GM18868 (cell line): ENCODE results near the gene ARX.
A peak's percentile ranks its signal among the peaks of the same experiment; 100 is the strongest.

Experiments used
- ATAC-seq: cut with Tn5 transposase; IDR thresholded peaks from one replicate; pipeline ENCODE4 v1.9.1; 2021; ENCODE audit warnings: mild to moderate bottlenecking, moderate library complexity; ENCODE audit not compliant: unreplicated experiment

Gene ARX

DNA sequence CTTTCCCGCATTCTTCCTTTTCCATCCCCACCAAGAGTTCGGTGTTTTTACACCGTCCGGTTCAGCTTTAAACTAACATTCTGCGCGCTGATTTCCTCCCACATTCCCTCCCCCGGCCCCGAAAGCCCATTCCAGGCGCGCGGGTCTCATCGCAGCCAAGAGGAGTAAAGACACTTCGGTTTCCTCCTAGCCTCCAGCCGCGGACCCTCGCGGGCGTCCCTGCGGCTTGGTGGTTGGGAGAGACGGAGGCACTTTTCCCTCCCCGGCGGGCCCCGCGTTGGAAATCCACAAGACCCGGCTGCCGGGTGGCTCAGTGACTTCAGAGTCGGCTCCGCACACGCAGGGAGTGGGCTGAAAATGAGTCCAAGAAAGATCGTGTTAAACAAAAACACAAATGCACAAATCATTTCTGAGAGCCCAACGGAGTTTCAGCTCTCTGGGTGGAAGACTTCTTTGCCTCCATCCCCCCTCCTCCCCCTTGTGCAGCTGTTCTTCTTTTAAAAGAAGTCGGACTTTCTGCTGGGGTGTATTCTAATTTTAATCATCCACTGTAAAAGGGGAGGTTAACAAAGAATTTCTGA is 2.0 kb upstream of the ARX start:
- no peak for ATAC-seq

DNA sequence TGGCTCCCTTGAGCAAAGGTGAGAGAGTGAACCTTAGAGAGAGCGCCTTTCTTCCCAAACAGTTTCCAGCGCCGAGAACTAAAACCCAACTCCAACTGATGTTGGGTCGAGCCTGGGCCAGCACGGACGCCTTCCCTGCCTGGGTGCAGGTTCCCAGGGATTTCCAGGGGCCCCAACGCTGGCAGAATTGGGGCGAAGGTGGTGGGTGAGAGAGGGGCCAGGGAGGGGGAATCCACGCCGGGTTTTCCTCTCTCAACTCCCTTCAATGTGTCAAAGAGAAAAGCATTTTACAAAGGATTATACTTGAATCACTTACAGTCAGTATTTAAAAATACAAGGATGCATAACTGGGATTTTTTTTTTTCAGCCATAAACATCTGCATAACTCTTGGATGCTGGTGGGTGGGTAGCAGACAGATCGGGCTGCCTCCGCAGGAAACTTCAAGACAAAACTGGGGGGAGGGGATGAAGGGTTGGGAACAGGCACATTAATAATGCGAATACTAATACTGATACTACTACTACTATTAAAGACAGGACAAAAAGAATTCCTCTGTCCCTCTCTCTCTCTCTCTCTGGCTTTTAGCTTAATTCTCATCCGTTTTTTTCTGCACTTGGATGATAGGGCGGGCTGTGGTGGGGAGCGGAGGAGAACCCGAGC is 1.3 kb upstream of the ARX start:
- no peak for ATAC-seq

DNA sequence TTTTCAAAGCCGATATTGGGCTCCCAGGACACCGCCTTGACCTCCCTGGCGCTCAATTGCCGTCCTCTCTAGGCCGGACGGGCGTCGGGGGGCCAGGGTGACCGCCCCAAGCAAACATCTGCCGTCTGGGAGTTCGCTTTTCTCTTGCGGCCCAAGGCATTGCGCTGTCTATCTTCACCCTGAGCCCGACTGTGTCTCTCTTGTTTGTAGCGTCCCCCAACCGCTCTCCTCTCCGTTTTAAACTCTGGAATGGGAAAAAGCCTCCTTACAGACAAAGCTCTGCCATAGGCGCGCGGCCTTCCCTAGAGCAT is 551 bp upstream of the ARX start:
- ATAC-seq: no peak

DNA sequence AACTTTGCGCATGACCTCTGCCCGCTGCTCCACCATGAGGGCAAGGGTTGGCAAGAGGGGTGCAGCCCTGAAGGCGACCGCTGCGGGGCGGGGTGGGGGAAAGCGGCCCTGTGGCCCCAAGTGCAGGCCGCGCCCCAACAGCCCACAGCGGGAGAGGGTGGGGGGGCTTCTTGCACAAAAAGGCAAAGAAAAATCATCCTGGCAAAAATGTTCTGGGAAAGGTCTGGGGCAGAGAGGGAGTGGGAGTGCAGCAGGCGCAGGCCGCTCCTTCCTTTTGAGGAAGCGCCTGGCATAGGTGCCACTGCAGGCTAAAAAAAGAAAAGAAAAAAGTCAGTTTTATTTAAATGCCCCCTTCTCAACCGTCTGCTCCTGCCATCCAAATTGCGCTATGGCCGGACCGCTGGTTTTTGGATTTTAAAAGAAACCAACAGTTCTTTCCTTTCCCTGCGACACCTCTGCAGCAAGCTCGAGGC is 1.4 kb downstream of the ARX start:
- ATAC-seq: no peak

DNA sequence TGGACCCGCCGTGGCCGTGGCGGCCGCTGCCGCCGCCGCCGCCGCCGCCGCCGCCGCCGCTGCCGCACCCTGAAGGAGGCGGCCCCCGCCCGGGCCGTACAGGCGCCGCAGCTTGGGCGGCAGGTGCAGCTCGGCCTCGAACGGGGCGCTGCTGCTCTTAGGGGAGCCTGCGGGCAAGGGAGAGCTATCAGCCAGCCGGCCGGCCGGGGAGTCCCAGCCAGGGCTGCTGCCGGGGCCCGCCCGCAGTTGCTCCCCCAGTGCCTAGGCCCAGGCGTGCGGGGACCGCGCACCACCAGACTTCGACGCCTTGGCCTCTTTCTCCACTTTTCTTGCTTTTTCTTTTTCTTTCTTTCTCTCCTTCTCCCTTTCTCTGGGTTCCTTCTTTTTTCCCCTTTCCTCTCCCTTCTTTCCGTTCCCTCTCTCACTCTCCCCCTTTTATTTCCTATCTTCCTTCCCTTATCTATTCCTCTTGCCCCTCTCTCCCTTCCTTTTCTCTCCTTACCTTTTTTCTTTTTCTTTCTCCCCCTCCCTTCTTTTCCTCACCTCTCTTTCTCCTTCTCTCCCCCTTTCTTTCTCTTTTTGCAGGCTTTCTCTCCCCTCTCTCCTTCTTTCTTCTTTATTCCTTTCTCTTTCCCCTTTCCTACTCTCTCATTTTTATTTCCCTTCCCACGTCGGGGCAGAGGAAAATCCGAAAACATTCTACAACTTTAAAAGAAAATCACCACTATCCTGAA is 2.0 kb downstream of the ARX start:
- peak; percentile 60 for ATAC-seq

DNA sequence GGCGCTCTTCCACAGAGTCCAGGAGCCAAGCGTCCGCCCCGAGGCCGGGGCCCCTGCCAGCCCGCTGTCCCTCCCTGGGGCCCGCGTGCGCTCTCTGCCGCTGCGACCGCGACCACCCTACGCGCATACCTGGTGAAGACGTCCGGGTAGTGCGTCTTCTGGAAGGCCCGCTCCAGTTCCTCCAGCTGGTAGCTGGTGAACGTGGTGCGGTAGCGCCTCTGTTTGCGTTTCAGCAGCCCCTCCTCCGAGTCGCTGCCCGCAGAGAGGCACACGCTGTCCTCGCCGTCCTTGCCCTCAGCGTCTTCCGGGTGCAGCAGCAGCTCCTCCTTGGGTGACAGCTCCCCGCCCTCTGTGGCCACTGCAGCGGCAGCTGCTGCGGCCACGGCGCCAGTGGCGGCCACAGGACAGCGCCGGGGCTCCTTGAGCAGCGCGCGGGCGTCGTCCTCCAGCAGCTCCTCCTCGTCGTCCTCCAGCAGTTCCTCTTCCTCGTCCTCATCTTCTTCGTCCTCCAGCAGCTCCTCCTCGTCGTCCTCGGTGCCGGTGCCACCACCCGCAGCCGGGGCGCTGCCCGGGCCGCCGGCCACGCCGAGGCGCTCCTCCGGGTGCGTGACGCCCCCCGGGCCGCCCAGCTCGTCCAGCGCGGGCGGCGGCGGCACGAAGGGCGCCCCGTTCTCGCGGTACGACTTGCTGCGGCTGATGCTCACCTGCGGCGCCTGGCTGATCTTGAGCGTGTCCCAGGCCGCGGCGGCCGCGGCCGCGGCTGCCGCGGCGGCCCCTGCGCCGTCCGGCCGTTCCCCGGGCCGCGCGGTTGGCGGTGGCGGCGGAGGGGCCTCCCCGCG is 2.8 kb downstream of the ARX start:
- peak; percentile 15 for ATAC-seq

DNA sequence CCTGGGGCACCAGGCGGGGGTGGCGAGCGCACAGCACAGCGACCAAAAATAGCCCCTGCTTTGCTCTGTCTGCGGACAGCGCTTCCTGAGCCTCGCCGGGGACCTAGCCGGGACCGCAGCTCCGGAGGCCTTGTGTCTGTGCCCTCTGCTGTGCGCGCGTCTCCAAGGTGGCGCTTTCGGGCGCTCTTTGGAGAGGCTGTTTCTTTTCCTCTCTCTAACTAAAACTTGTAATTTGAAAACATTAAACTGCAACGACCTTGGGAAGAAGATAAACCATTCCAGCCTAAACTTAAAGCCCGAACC is 3.4 kb downstream of the ARX start:
- no peak for ATAC-seq

DNA sequence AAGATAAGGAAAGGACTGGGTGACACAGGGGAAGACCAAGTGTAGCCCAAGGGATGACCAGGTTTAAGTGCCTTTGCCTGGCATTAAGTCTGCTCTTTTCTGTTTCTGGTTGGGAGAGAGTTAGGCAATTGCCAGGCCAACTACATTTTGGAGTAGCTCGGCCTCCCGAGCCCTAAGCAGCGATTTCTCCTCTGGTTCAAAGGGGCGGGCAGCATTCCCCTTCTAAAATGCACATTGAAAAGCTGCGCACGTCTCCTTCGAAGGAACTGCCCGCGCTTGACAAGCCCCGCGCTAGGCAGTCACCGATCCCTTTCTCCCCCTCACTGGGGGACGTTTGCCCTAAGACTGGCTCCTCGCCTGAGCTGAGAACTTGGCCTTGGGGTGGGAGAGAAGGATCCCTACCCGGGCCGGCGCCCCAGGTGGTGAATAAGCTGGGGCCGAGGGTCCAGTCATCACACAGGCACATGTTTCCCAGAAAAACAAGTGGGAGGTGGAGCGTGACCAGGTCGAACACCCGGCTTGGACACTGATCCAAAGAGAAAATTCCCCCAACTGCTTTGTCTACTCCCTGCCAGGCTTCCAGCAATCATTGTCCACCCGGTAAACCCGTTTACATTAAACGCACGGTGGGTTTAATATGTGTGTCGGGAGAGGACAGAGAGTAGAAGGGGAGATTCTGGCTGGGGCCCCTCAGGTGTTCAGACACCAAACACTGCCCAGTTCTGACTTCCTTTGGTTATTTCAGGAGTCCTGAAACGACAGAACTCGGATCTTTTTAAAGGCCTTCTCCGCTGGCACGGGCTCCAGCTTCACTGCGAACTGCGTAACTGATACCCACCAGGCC is 4.0 kb downstream of the ARX start:
- no peak for ATAC-seq

DNA sequence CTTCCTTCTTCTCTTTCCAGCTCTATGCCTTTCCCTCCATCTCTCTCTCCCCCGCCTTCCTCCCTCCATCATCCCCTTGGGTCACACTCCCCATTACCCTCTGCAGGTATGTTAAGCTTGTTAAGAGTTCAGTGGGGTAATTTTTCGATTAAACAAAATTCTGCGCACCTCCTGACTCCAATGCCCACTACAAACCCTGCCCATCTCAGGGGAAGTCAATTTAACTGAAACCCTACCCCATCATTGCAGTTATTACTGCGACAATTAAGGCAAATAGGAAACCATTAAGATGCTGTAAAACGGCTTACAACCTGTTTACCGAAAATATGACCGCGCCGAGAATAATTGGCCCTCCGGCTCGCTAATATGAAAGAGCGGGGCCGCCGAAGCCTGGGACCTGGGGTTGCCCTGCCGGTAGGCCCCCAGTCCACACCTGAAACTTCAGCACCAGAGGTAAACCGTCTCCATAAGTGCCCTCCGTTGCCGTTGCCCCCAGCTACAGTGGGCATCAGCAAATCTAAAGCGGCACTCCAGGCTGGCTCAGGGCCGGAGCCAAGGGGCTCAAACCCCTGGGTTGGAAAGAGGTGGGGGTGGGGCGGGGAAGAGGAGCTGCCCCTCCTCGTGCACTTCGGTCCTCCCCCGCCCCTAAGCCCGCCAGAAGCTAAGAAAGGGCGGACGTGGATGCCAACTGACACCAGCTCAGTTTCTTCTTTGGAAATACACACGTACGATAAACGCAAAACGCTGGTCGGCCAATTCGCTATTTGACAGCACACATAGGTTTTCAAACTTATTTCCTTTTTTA is 4.8 kb downstream of the ARX start:
- no peak for ATAC-seq

DNA sequence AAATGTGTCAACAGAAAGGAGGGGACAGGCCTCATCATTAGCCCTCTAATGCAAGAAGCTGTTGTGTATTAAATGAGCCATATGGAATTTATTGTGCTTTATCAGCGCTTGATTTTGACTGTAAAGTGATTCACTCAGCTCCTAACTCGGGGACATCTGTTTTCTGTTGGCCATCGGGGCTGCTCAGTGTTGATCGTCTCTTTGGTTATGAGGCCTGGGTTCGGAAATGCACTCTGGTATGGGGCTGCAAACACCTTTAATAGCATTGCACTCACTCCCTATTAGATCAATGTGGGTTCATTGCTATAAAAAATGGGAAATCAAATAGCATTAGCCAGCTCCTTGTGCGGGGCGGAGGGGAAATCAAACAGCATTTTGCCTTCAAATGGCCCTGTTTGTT is 6.4 kb downstream of the ARX start:
- ATAC-seq: no peak

DNA sequence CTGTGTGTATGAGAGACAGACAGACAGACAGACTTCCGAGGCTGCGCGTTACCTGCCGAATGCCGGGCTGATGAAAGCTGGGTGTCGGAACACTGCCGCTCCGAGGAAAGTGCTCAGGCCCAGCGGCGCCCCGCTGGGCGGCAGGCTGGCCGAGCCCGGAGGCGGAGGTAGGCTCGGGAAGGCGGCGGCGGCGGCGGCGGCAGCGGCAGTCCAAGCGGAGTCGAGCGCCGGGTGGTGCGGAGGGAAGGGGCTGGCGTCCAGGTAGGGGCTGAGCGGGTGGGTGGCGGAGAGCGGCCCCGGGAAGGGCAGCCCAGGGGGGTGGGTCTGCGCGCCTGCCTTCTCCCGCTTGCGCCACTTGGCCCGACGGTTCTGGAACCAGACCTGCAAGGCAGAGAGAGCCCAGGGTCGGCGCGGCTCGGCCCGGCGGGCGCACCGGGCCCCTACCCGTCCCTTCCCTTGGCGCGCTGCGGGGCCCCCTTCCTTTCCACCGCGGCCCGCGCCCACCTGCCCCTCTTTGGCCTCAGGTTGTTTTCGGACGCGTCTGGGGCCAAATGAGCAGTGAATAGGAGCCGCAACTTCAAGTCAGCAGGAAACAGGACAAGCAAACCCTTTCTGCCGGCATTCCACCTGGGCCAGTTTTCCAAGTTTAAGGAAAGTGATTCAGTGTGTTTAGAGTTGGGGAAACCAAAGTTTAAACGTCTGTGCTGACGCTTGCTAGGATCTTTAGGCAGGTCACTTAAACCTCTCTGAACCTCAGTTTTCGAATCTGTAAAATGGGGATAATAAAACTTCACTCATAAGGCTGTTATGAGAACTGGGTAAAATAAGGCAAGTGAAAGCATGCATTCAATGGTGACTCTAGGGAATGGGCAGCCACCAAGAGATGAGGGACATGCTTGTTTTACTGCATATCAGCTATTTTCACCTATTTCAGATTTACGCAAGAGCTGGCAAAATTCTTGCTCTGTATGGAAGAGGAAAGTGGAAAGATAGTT is 8.4 kb downstream of the ARX start:
- ATAC-seq: no peak

DNA sequence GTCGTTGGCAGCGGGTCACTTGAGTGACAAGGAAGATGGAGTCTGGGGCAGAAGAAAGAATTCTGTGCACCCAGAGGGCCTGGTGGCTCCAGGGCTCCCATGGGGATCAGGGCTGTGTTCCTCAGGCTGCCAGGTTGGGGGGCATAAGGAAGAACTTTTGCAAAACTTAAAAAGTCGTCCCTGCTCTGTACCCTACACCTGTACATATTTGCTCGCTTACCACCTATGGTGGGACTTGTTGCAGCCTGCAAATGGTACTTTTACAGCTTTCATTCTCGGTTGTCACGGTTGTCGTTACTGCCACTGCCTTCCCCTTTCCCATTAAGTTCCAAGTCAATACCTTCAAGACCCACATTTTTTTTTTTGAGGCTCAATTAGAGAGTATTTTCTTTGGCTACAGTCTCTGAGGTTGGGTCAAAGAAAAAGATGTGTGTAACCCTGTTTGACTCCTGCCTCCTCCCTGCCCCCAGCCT is 9.1 kb downstream of the ARX start:
- ATAC-seq: no peak

DNA sequence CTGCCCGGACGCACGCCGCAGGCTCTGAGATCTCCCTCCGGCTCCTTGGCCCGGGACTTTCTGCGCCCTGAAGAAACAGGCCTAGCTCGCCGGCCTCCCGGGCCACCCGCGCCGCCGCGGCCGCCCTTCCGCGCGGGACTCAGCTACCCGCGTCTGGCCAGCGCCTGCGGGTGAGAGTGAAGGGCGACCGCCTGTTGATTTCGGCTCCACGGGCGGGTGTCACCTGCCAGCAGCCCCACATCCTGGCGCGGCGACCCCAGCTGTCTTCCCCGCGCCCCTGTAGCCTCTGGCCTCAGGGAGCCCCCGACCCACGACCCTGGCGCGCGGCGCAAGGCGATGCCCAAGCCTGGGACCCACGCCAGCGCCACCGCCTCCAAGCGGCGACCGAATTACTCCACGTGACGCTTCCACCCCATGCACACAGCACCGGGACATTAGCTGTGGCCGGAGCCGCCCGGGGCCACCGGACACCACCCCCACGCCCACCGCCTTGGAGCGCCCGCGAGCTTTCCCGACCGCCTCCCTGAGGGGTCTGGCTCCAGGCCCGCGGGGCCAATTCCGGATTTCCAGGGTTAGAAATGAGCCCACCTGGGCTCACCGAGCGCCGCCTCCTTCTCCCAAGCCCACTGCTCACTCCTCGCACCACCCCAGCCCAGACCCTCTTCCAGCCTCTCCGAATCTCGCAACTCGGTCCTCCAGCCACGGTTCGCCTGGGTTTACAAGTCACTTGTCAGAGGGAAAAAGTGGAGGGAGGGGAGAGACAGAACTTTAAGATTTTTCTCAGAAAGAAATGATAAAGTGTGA is 10.2 kb downstream of the ARX start:
- no peak for ATAC-seq

DNA sequence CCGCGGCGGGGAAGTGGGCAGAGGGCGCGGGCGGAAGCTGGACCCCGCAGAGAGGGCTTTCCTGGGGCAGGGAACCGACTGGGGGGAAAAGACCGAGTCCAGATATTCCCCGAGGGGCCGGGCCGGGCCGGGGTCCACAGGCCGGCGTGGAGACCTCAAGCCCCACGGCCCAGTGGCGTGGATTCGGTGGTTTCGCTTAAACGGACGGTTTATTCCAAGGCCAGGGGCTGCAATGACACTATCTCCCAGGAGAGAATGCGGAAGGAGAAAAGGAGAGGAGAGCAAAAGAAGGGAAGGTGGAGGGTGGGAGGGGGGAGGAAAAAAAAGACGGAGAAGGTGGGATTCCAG is 10.8 kb downstream of the ARX start:
- ATAC-seq: no peak

DNA sequence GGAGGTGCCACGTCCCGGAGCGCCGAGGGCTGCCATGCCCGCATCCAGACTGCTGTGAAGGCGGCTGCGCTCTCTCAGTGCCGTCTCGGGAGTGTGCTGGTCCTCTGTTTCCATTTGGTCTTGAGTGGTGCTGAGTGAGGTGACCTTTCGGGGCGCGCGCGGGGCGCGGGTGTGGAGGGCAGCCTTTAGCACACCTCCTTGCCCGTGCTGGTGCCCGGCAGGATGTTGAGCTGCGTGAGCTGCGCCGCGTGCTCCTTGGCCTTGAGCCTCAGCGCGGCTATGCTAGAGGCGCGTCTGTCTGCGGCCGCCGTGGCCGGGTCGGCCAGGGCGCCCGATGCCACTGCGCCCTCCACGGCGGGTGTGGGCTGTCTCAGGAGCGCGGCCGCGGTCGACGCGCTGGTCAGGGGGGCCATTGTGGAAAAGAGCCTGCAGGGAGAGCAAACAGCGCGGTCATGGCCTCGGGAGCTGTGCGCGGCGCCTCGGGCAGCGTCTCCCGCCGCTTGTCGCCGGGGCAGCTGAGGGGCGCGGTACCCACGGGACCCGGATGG is 11.2 kb downstream of the ARX start:
- ATAC-seq: no peak

DNA sequence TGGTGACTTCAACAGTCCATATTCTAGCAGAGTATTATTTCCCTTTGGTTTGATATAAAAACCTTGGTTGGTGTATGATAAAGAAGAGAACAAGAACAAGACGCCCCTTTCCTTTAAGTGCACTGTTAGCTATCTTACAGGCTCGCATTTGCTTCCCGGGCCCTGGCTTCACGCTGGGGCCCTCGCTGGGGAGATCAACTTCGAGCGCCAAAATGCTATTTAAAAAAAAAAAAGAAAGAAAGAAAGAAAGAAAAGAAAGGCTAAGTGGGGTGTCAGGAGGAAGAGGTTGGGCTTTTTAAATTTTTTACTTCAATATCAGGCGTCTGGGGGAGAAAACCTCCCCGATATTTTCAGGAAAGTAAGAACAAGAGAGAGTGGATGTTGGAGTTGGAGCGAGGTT is 11.7 kb downstream of the ARX start:
- no peak for ATAC-seq

DNA sequence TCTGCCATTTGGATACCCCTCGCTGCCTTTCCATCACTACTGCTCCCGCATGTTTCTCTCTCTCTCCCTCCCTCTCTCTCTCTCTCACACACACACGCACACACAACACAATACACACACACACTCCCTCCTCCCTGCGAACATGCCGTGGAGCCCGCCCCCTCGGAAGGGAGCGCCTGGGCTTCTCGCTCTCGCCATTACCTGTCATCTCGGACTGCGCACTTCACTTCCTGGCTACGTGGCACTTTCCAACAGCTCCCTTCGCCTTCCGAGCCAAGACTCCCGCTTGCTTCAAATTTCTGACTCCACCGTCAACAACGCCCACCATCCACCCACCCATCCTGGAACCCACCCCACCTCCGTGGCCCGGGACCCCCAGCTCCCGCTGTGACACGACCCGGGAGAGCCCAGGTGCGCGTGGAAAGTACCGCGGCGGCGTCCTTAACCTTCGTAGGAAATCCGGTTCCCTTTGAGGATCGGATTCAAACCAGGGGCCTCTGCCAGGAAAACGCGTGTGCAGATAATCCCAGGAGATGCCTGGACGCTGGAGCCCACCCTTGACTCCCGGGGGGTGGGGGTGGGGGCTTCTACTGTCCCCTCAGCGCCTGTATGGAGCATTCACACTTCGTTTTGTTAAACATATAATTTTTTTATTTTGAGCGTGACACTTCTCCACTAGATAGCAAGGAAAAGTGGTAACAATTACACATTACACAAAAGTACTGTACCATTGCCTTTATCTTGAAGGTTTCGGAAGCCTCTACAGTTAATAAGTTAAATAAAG is 12.5 kb downstream of the ARX start:
- no peak for ATAC-seq
